Esophagus muscularis mucosa (tissue), 4 donors: Measurements from ENCODE around the gene TDRD12. TPM values are rescaled to one million over a fixed set of nuclear protein-coding genes. Genes with fewer than 3 reads are reported as not detected.

Experiments used
- DNase-seq: peaks from one replicate; pipeline ENCODE4 v3.0.0-alpha.2; 2017; ENCODE audit errors: extremely low spot score
- H3K27ac ChIP-seq, 4 donors: fragments of 200-600 bp; sonication (generic); replicated peaks in 1 of 4; 1 replicate in 3 of 4; 2 replicates in 1 of 4; pipeline ENCODE4 v1.5.1; 2016 to 2019; ENCODE audit warnings: mild to moderate bottlenecking in 1 of 4
- H3K27me3 ChIP-seq, 4 donors: fragments of 200-600 bp; sonication (generic); one replicate each; pipeline versions ENCODE4 v1.5.1 to v1.6.0; 2016 to 2019
- H3K36me3 ChIP-seq, 4 donors: fragments of 200-600 bp; sonication (generic); one replicate each; pipeline ENCODE4 v1.5.1; 2016 to 2019
- H3K4me1 ChIP-seq, 4 donors: fragments of 200-600 bp; sonication (generic); one replicate each; pipeline ENCODE4 v1.5.1; 2016 to 2019
- H3K4me3 ChIP-seq, 4 donors: fragments of 200-600 bp; sonication (generic); 1 replicate in 2 of 4; 2 replicates in 2 of 4; pipeline ENCODE4 v1.5.1; 2016 to 2019; ENCODE audit warnings: mild to moderate bottlenecking in 4 of 4, moderate library complexity in 1 of 4
- H3K9me3 ChIP-seq, 4 donors: fragments of 200-600 bp; sonication (generic); 1 replicate in 3 of 4; 2 replicates in 1 of 4; pipeline ENCODE4 v1.5.1; 2016 to 2019
- EP300 ChIP-seq: sonication (generic); formaldehyde crosslinking; IDR thresholded peaks from one replicate; pipeline ENCODE4 v1.6.1; 2017; ENCODE audit warnings: antibody characterized with exemption
- POLR2A ChIP-seq: fragments of 450-650 bp; IDR thresholded peaks from one replicate; pipeline ENCODE4 v1.6.1; 2017; ENCODE audit warnings: antibody characterized with exemption, moderate library complexity, mild to moderate bottlenecking, low read depth
- POLR2AphosphoS5 ChIP-seq, 2 donors: sonication (generic); formaldehyde crosslinking; IDR thresholded peaks; one replicate each; pipeline ENCODE4 v1.6.1; 2017; ENCODE audit warnings: antibody characterized with exemption in 2 of 2
- WGBS: methylation state at CpG from one replicate; pipeline ENCODE4 v1.1.5; 2018; 5-methylcytosine and 5-hydroxymethylcytosine counted together
- intact Hi-C: fragments of 100-400 bp; cut with DNase I; formaldehyde crosslinking; loops from one replicate; pipeline ENCODE4 v1.15.1; 2023
- total RNA-seq, 4 donors: library from RNA; depleted of rRNA; stranded (reverse); fragments of >200 nt; gene quantifications; one replicate each; pipeline versions ENCODE4 v1.1.0 to v1.2.1, GENCODE V29; 2016
- TF ChIP-seq, protein P1 (sequence below), 3 experiments: fragments of 200-600 bp in 2 of 3; fragments of 450-650 bp in 1 of 3; sonication (generic) in 2 of 3; IDR thresholded peaks; one replicate each; pipeline ENCODE4 v1.5.1; 2017 to 2019; ENCODE audit warnings: antibody characterized with exemption in 3 of 3, mild to moderate bottlenecking in 2 of 3, moderate library complexity in 1 of 3

TDRD12 gene
- total RNA-seq, 4 donors from 2014 or later: 0.83 to 1.6 (median 1.3) TPM; not detected in 1

DNA sequence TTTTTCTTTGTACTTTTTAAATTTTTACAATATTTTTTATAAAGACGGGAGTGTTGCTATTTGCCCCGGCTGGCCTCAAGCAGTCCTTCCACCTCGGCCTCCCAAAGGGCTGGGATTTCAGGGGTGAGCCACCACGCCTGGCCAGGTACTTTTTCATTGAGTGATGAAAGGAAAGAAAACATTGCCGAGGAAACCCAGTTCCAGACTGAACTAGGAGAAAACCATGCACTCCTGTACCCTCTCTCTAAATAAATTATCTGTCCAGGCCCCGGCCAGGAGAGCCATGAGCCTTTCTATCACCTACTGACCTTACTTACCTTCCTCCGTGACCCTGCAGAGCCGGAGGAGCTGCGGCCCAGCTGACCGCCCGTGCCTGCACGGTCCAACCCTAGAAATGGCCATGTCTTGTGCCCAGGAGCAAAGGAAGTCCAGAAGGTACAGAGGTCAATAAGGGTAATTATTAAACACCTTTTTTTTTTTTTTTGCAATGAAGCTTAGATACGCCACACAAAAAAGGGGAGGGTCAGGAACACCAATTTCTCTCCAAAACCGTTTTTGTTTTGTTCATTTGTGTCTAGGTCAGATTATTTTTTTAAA is 149.9 kb downstream of the TDRD12 start, which contains the start of gene SLC7A9:
TSS of gene SLC7A9 (minus strand) at position 399 of the 597 bp plus-strand sequence. CDS start 1,233 bp downstream, outside the sequence.
- H3K4me3 ChIP-seq: no peak within 1 kb of the TSS

DNA sequence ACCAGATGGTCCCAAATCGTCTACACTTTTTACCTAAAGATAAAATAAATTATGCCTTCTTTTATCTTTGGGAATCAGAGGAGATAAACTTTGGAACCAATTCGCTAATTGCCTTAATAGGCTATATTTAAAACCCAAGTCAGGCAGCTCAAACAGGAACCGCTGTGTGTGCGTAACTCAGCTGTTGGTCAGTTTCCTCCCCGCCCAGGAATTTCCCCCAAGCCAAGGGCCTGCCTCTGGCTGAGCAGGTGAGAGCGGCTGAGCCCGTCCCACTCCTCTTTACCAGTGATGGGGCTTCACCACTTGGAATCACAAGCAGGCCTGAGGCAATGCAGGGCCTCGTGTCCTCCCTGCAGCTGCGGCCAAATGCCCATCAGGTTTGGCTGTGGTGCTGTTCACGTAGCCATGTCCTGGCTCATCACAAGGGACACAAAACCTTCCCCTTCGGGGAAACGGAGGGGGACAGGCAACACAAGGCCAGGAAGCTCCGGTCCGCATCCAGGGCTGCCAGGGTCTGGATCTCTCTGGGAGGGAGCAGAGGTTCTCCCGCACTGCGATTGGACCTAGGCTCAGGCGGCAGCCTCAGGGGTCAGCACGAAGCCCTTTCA is 150.5 kb downstream of the TDRD12 start:
- intact Hi-C loops: no loop called here
- TF ChIP-seq POLR2A (no peak), EP300 (no peak), POLR2AphosphoS5 (IDR thresholded peaks at IDR 0.05) (no peak)
- TF ChIP-seq, protein P1, sequence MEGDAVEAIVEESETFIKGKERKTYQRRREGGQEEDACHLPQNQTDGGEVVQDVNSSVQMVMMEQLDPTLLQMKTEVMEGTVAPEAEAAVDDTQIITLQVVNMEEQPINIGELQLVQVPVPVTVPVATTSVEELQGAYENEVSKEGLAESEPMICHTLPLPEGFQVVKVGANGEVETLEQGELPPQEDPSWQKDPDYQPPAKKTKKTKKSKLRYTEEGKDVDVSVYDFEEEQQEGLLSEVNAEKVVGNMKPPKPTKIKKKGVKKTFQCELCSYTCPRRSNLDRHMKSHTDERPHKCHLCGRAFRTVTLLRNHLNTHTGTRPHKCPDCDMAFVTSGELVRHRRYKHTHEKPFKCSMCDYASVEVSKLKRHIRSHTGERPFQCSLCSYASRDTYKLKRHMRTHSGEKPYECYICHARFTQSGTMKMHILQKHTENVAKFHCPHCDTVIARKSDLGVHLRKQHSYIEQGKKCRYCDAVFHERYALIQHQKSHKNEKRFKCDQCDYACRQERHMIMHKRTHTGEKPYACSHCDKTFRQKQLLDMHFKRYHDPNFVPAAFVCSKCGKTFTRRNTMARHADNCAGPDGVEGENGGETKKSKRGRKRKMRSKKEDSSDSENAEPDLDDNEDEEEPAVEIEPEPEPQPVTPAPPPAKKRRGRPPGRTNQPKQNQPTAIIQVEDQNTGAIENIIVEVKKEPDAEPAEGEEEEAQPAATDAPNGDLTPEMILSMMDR (IDR thresholded peaks at IDR 0.05): no peak
- Histone ChIP-seq H3K27ac (no peak overlapping the region), H3K9me3 (no peaks in the 10 kb centered on the region), H3K27me3 (no peaks in the 10 kb centered on the region), H3K4me3 (no peak overlapping the region), H3K36me3 (no peaks in the 10 kb centered on the region), H3K4me1 (no peaks in the 10 kb centered on the region)
- 61% methylated on average over 9 of the region's 18 CpGs for WGBS
- no peak for DNase-seq

More for the DNA sequence above, 149.9 kb downstream of the TDRD12 start, which contains the start of gene SLC7A9:
- intact Hi-C loops: no loop called here
- TF ChIP-seq POLR2AphosphoS5 (IDR thresholded peaks at IDR 0.05) (no peak), EP300 (no peak), POLR2A (no peak)
- TF ChIP-seq, protein P1 (IDR thresholded peaks at IDR 0.05): no peak
- Histone ChIP-seq H3K9me3 (no peaks in the 10 kb centered on the region), H3K27ac (no peak within 1 kb of the TSS), H3K36me3 (no peaks in the 10 kb centered on the region), H3K27me3 (no peaks in the 10 kb centered on the region), H3K4me1 (no peaks in the 10 kb centered on the region)
- no peak for DNase-seq
- WGBS: 72% methylated on average over 14 of the region's 14 CpGs

DNA sequence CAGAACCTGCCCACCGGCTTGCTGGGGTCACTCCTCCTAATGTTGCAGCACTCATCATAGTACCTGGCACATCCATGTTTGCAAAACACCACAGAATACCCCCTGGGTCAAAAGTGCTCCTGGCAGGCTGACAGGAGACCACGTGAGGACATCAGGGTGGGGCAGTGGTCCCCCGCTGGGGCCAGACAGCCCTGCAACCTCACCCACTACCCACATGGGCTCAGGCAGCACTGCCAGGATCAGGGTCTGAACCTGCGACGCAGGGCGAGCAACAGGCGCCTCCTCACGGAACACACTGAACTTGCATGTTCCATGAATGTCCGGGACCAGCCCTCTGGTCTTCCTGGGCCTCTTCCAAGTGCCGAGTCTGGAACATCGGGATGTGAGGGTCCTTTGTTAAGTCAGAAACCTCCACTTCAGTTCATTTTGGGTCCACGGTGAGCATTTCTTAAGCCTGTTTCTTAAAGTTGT is 151.4 kb downstream of the TDRD12 start:
- 62% methylated on average over 12 of the region's 12 CpGs for WGBS
- intact Hi-C loops: no loop called here

DNA sequence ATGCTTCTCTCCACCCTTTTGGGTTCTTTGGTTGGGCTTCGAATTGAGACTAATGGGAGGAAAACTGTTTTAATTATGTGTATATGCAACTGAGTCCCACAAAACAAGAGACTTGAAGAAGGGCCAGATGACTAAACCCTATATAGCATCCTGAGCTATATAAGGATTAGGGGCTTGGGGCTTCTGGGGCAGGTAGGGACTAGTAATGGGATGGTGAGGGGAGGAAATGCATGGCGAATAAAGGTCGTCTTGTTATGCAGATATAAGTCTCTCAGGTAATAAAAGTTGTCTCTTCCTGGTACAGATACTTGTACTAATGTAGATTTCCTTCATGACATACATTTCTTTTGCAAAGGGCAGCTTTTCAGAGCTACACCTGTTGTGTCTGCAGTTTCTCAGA is 152.8 kb downstream of the TDRD12 start:
- 89% methylated on average over 3 of the region's 3 CpGs for WGBS
- Histone ChIP-seq H3K4me1 (no peaks in the 10 kb centered on the region), H3K4me3 (no peak overlapping the region), H3K27me3 (no peaks in the 10 kb centered on the region), H3K27ac (no peak overlapping the region), H3K9me3 (no peaks in the 10 kb centered on the region), H3K36me3 (peaks cover 0 to 7% (median under 1%) of the 10 kb centered on the region in 4 donors)
- intact Hi-C loops: no loop called here
- TF ChIP-seq POLR2AphosphoS5 (IDR thresholded peaks at IDR 0.05) (no peak), EP300 (no peak), POLR2A (no peak)
- TF ChIP-seq, protein P1 (IDR thresholded peaks at IDR 0.05): no peak
- no peak for DNase-seq

More for the DNA sequence above, 151.4 kb downstream of the TDRD12 start:
- no peaks in the 10 kb centered on the region for H3K4me1 ChIP-seq
- no peaks in the 10 kb centered on the region for H3K9me3 ChIP-seq
- no peak for TF ChIP-seq POLR2A
- TF ChIP-seq POLR2AphosphoS5 (IDR thresholded peaks at IDR 0.05): no peak
- no peak for TF ChIP-seq EP300
- TF ChIP-seq, protein P1 (IDR thresholded peaks at IDR 0.05): no peak
- no peaks in the 10 kb centered on the region for H3K27me3 ChIP-seq
- no peak overlapping the region for H3K4me3 ChIP-seq
- H3K36me3 ChIP-seq: peaks cover 0 to 5% (median 0%) of the 10 kb centered on the region in 4 donors
- H3K27ac ChIP-seq: no peak overlapping the region
- DNase-seq: no peak
